ENCODE results near the gene PARD3. TPM values are rescaled to one million over a fixed set of nuclear protein-coding genes. Genes with fewer than 3 reads are reported as not detected.
"Not testable (repeated sequence)": the region's sequence is repeated elsewhere in the genome, so short reads cannot be mapped to it uniquely, and the experiment has no call there.

PARD3 gene
- total and polyA plus RNA-seq, 4 experiments from 2014 or later = 0.13 to 0.25 TPM; not detected in 2

DNA sequence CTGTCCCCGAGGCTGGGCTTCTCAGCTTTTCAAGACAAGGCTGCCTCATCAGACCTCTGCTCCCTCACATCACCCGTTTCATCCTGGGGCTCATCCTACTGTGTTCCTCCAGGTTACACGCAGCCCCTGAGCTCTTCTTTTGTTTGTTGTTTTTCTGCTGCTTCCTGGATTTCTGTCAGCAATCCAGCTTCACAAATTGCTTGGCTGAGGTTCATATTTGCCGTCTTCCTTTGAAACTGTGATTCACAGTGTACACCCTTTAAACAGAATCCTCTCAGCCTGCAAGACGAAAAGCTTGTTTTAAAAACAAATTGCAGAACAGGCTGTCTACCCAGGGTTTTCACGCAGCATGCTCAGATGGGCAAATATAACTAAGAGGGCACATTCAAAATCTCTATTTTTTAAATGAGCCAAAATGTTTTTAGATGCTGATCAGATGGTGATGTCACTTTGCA lies 39.1 kb upstream of the PARD3 start:
- intact Hi-C loops (cut with micrococcal nuclease) = no loop called here
- no peaks in the 10 kb centered on the region for H3K4me1 Mint-ChIP-seq
- H3K27ac Mint-ChIP-seq = no peak overlapping the region
- H3K36me3 Mint-ChIP-seq = no peaks in the 10 kb centered on the region
- H3K36me3 ChIP-seq (ENCODE audit: insufficient read depth, low read length) = no peaks in the 10 kb centered on the region
- H3K27me3 Mint-ChIP-seq = peaks cover 8 to 9% of the 10 kb centered on the region in 2 donors
- no peak overlapping the region for H3K27ac ChIP-seq (ENCODE audit: low read depth, low read length)
- no peak for DNase-seq
- ChIA-PET CTCF (ENCODE audit: partially characterized antibody) (no interaction called here), POLR2A (ENCODE audit: partially characterized antibody) (no interaction called here)
- no peak overlapping the region for H3K4me3 Mint-ChIP-seq
- no peaks in the 10 kb centered on the region for H3K9me3 ChIP-seq (ENCODE audit: control insufficient read depth in 1 of 2, low read length in 2 of 2)
- peaks cover 0 to 4% (median 0%) of the 10 kb centered on the region in 8 donors for H3K9me3 Mint-ChIP-seq
- no peak overlapping the region for H3K4me3 ChIP-seq (ENCODE audit: low read length in 2 of 2)
- H3K27me3 ChIP-seq (ENCODE audit: insufficient read depth, low read length) = no peaks in the 10 kb centered on the region
- H3K4me1 ChIP-seq (ENCODE audit: insufficient read depth, low read length) = no peaks in the 10 kb centered on the region

DNA sequence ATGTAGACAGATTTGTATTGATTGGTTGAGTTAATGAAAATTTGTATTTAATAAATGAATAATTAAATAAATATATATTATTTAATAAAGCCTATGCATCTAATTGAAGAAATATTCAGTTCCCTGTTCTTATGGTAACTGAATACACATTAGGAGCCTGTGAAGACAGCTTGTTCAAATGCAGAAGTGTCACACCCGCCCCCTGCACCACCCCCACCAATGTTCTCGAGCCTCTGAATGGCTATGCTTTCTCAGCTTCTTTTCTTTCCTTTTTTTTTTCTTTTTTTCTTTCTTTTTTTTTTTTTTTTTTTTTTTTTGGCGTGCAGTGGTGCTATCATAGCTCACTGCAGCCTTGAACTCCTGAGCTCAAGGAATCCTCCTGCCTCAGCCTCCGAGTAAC lies 38.3 kb upstream of the PARD3 start:
- H3K4me1 Mint-ChIP-seq = no peaks in the 10 kb centered on the region
- H3K27ac Mint-ChIP-seq = no peak overlapping the region
- intact Hi-C loops (cut with micrococcal nuclease) = no loop called here
- DNase-seq = no peak
- Histone ChIP-seq H3K27ac (ENCODE audit: low read depth, low read length) (no peak overlapping the region), H3K4me3 (ENCODE audit: low read length in 2 of 2) (no peak overlapping the region), H3K27me3 (ENCODE audit: insufficient read depth, low read length) (no peaks in the 10 kb centered on the region), H3K4me1 (ENCODE audit: insufficient read depth, low read length) (no peaks in the 10 kb centered on the region), H3K36me3 (ENCODE audit: insufficient read depth, low read length) (no peaks in the 10 kb centered on the region), H3K9me3 (ENCODE audit: control insufficient read depth in 1 of 2, low read length in 2 of 2) (no peaks in the 10 kb centered on the region)
- CTCF ChIA-PET (ENCODE audit: partially characterized antibody) = no interaction called here
- peaks cover 0 to 4% (median 0%) of the 10 kb centered on the region in 8 donors for H3K9me3 Mint-ChIP-seq
- H3K4me3 Mint-ChIP-seq = no peak overlapping the region
- peaks cover 6 to 7% of the 10 kb centered on the region in 2 donors for H3K27me3 Mint-ChIP-seq
- H3K36me3 Mint-ChIP-seq = no peaks in the 10 kb centered on the region
- POLR2A ChIA-PET (ENCODE audit: partially characterized antibody) = no interaction called here

DNA sequence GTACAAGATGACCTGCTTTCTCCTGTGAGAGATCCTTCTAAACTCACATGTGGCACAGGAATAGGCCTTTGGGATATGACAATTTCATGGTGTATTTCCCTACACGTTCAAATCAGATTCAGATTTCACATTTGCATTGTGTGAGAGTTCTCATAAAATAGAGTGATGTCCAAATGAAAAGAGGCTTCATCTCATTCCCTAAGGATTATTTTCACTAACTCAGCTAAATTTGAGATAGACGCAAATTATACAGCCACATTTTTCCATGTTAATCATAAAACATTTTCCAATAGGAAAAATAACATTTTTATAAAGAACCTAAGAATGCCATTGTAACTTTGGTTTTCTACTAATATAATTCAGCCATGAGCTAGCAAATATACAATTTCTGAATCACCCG lies 35.5 kb upstream of the PARD3 start:
- Histone ChIP-seq H3K4me3 (ENCODE audit: low read length in 2 of 2) (no peak overlapping the region), H3K27me3 (ENCODE audit: insufficient read depth, low read length) (no peaks in the 10 kb centered on the region), H3K36me3 (ENCODE audit: insufficient read depth, low read length) (no peaks in the 10 kb centered on the region), H3K27ac (ENCODE audit: low read depth, low read length) (no peak overlapping the region), H3K9me3 (ENCODE audit: control insufficient read depth in 1 of 2, low read length in 2 of 2) (no peaks in the 10 kb centered on the region), H3K4me1 (ENCODE audit: insufficient read depth, low read length) (no peaks in the 10 kb centered on the region)
- H3K9me3 Mint-ChIP-seq = no peaks in the 10 kb centered on the region
- intact Hi-C loops (cut with micrococcal nuclease) = no loop called here
- no peaks in the 10 kb centered on the region for H3K4me1 Mint-ChIP-seq
- H3K36me3 Mint-ChIP-seq = no peaks in the 10 kb centered on the region
- no peak for DNase-seq
- CTCF ChIA-PET (ENCODE audit: partially characterized antibody) = no interaction called here
- no peak overlapping the region for H3K4me3 Mint-ChIP-seq
- no peak overlapping the region for H3K27ac Mint-ChIP-seq
- no peaks in the 10 kb centered on the region for H3K27me3 Mint-ChIP-seq
- POLR2A ChIA-PET (ENCODE audit: partially characterized antibody) = no interaction called here

DNA sequence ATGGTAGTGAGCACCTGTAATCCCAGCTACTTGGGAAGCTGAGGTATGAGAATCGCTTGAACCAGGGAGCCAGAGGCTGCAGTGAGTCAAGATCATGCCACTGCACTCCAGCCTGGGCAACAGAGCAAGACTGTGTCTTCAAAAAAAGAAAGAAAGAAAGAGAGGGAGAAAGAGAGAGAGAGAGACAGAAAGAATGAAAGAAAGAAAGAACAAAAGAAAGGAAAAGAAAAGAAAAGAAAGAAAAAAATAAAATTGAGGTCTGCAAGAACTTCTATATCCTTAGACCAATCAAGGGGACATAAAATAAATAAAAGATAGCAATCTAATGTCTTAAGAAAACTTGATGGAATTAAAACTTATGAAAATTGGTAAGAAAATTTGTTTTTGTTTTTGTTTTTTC lies 34.9 kb upstream of the PARD3 start:
- Mint-ChIP-seq H3K4me3 (no peak overlapping the region), H3K27ac (no peak overlapping the region), H3K27me3 (no peaks in the 10 kb centered on the region)

DNA sequence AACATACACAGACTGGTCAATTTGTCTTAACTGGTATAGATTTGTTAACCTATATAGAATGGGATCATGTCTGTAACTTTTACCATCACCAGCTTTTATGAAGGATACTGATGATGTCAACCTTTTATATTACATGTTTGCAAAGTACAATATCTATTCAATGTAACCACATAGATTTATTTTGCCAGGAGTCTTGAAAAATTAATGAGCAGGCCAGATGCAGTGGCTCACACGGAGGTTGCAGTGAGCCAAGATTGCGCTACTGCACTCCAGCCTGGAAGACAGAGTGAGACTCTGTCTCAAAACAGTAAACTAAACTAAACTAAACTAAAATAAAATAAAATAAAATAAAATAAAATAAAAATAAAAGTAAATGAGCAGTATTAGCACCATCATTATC lies 30.0 kb upstream of the PARD3 start:
- DNase-seq = no peak
- no peaks in the 10 kb centered on the region for H3K36me3 ChIP-seq (ENCODE audit: insufficient read depth, low read length)
- CTCF ChIA-PET (ENCODE audit: partially characterized antibody) = no interaction called here
- no peak overlapping the region for H3K27ac Mint-ChIP-seq
- peaks cover 2 to 6% of the 10 kb centered on the region in 2 donors for H3K27me3 Mint-ChIP-seq
- H3K4me3 Mint-ChIP-seq = no peak overlapping the region
- no peaks in the 10 kb centered on the region for H3K9me3 ChIP-seq (ENCODE audit: control insufficient read depth in 1 of 2, low read length in 2 of 2)
- H3K4me1 Mint-ChIP-seq = no peaks in the 10 kb centered on the region
- H3K9me3 Mint-ChIP-seq = peaks cover 0 to 2% (median 0%) of the 10 kb centered on the region in 8 donors
- intact Hi-C loops (cut with micrococcal nuclease) = no loop called here
- H3K4me1 ChIP-seq (ENCODE audit: insufficient read depth, low read length) = no peaks in the 10 kb centered on the region
- POLR2A ChIA-PET (ENCODE audit: partially characterized antibody) = no interaction called here
- no peak overlapping the region for H3K4me3 ChIP-seq (ENCODE audit: low read length in 2 of 2)
- no peaks in the 10 kb centered on the region for H3K36me3 Mint-ChIP-seq
- no peak overlapping the region for H3K27ac ChIP-seq (ENCODE audit: low read depth, low read length)
- no peaks in the 10 kb centered on the region for H3K27me3 ChIP-seq (ENCODE audit: insufficient read depth, low read length)

More for the DNA sequence above, 34.9 kb upstream of the PARD3 start:
- CTCF ChIA-PET (ENCODE audit: partially characterized antibody) = no interaction called here
- Histone ChIP-seq H3K36me3 (ENCODE audit: insufficient read depth, low read length) (no peaks in the 10 kb centered on the region), H3K27me3 (ENCODE audit: insufficient read depth, low read length) (no peaks in the 10 kb centered on the region), H3K4me3 (ENCODE audit: low read length in 2 of 2) (no peak overlapping the region), H3K9me3 (ENCODE audit: control insufficient read depth in 1 of 2, low read length in 2 of 2) (no peaks in the 10 kb centered on the region), H3K27ac (ENCODE audit: low read depth, low read length) (no peak overlapping the region), H3K4me1 (ENCODE audit: insufficient read depth, low read length) (no peaks in the 10 kb centered on the region)
- Mint-ChIP-seq H3K4me1 (no peaks in the 10 kb centered on the region), H3K9me3 (no peaks in the 10 kb centered on the region), H3K36me3 (no peaks in the 10 kb centered on the region)
- POLR2A ChIA-PET (ENCODE audit: partially characterized antibody) = no interaction called here
- intact Hi-C loops (cut with micrococcal nuclease) = no loop called here
- DNase-seq = no peak

DNA sequence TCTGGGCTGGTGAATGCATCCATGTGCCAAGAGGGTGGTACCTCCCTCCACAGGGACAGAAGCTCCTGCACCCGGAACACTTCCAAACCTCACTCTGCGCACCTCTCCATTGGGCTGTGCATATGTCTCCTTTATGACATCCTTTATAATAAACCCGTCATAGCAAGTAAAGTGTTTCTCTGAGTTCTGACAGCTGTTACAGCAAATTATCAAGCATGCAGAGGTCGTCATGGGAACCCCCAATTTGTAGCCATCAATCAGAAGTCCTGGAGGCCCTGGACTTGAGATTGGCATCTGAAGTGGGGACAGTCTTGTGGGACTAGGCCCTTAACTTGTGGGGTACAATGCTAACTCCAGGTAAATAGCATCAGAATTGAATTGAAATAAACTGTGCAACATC lies 29.4 kb upstream of the PARD3 start:
- Mint-ChIP-seq H3K4me1 (no peaks in the 10 kb centered on the region), H3K27ac (no peak overlapping the region), H3K9me3 (peaks cover 0 to 2% (median 0%) of the 10 kb centered on the region in 8 donors), H3K36me3 (no peaks in the 10 kb centered on the region), H3K4me3 (no peak overlapping the region), H3K27me3 (peaks cover 2 to 6% of the 10 kb centered on the region in 2 donors)
- intact Hi-C loops (cut with micrococcal nuclease) = no loop called here
- H3K4me3 ChIP-seq (ENCODE audit: low read length in 2 of 2) = no peak overlapping the region
- H3K9me3 ChIP-seq (ENCODE audit: control insufficient read depth in 1 of 2, low read length in 2 of 2) = no peaks in the 10 kb centered on the region
- H3K27me3 ChIP-seq (ENCODE audit: insufficient read depth, low read length) = no peaks in the 10 kb centered on the region
- ChIA-PET POLR2A (ENCODE audit: partially characterized antibody) (no interaction called here), CTCF (ENCODE audit: partially characterized antibody) (no interaction called here)
- H3K36me3 ChIP-seq (ENCODE audit: insufficient read depth, low read length) = no peaks in the 10 kb centered on the region
- no peak for DNase-seq
- H3K4me1 ChIP-seq (ENCODE audit: insufficient read depth, low read length) = no peaks in the 10 kb centered on the region
- no peak overlapping the region for H3K27ac ChIP-seq (ENCODE audit: low read depth, low read length)

DNA sequence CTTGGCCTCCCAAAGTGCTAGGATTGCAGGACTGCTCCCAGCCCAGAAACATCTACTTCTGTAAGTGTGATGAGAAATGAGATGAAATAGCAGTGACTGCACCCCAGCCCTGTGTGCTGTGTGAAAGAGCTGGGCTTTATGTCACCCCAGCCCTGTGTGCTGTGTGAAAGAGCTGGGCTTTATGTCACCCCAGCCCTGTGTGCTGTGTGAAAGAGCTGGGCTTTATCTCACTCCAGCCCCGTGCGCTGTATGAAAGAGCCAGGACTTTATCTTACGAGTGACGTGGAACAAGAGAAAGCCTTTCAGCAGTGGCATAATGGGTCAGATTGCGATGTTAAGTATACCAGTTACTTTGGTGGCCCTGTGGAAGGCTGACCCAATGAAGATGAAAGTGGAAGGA lies 28.4 kb upstream of the PARD3 start:
- POLR2A ChIA-PET (ENCODE audit: partially characterized antibody); H3K9me3 Mint-ChIP-seq; intact Hi-C loops (cut with micrococcal nuclease): not testable (repeated sequence)

DNA sequence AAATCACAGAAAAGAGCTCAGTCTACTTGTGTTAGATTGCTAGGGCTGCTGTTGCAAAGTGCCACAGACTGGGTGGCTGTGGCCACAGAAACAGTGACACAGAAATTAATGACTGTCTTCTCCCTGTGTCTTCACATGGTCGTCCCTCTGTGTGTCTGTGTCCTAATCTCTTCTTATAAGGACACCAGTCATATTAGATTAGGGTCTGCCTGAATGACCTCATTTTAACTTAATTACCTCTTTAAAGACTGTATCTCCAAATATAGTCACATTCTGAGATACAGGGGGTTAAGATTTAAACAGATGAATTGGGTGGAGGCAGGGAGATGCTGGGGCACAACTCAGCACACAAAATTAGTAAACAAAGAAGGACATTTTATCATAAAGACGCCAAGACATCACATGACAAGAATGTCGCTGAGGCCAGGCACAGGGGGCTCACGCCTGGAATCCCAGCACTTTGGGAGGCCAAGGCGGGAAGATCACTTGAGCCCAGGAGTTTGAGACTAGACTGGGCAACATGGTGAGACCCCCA lies 23.3 kb upstream of the PARD3 start:
- no peaks in the 10 kb centered on the region for H3K36me3 ChIP-seq (ENCODE audit: insufficient read depth, low read length)
- no peaks in the 10 kb centered on the region for H3K4me1 ChIP-seq (ENCODE audit: insufficient read depth, low read length)
- intact Hi-C loops (cut with micrococcal nuclease) = no loop called here
- CTCF ChIA-PET (ENCODE audit: partially characterized antibody) = no interaction called here
- no peaks in the 10 kb centered on the region for H3K9me3 ChIP-seq (ENCODE audit: control insufficient read depth in 1 of 2, low read length in 2 of 2)
- H3K27me3 ChIP-seq (ENCODE audit: insufficient read depth, low read length) = no peaks in the 10 kb centered on the region
- DNase-seq = no peak
- H3K27ac ChIP-seq (ENCODE audit: low read depth, low read length) = no peak overlapping the region
- H3K4me3 ChIP-seq (ENCODE audit: low read length in 2 of 2) = no peak overlapping the region
- Mint-ChIP-seq H3K4me1 (no peaks in the 10 kb centered on the region), H3K27me3 (peaks cover 2 to 8% of the 10 kb centered on the region in 2 donors), H3K4me3 (no peak overlapping the region), H3K36me3 (no peaks in the 10 kb centered on the region), H3K9me3 (peaks cover 0 to 2% (median under 1%) of the 10 kb centered on the region in 8 donors), H3K27ac (no peak overlapping the region)
- POLR2A ChIA-PET (ENCODE audit: partially characterized antibody) = no interaction called here

More for the DNA sequence above, 28.4 kb upstream of the PARD3 start:
- H3K9me3 ChIP-seq (ENCODE audit: control insufficient read depth in 1 of 2, low read length in 2 of 2); H3K4me3 ChIP-seq (ENCODE audit: low read length in 2 of 2); H3K4me3 Mint-ChIP-seq; H3K27ac Mint-ChIP-seq; H3K36me3 ChIP-seq (ENCODE audit: insufficient read depth, low read length); H3K27ac ChIP-seq (ENCODE audit: low read depth, low read length); H3K27me3 ChIP-seq (ENCODE audit: insufficient read depth, low read length); H3K36me3 Mint-ChIP-seq; H3K4me1 ChIP-seq (ENCODE audit: insufficient read depth, low read length); H3K4me1 Mint-ChIP-seq; CTCF ChIA-PET (ENCODE audit: partially characterized antibody); DNase-seq; H3K27me3 Mint-ChIP-seq: not testable (repeated sequence)

All from CD4-positive, alpha-beta memory T cell (primary cell).